ENCODE results near the gene CD207.

GRCh38 chr2:70855667-70856066, 20.1 kb upstream of the CD207 start:
- TF ChIP-seq GATA2 (IDR thresholded peaks at IDR 0.05; ENCODE audit: low read depth, low read length) (no peak), GATA3 (IDR thresholded peaks at IDR 0.05; ENCODE audit: low read depth, low read length) (no peak)
